ENCODE results near the gene IFT25. TPM values are rescaled to one million over a fixed set of nuclear protein-coding genes. Genes with fewer than 3 reads are reported as not detected.
A peak's percentile ranks its signal among the peaks of the same experiment; 100 is the strongest.

The IFT25 gene
- total RNA-seq, 1 donor from 2014 or later: 9.7 TPM

DNA sequence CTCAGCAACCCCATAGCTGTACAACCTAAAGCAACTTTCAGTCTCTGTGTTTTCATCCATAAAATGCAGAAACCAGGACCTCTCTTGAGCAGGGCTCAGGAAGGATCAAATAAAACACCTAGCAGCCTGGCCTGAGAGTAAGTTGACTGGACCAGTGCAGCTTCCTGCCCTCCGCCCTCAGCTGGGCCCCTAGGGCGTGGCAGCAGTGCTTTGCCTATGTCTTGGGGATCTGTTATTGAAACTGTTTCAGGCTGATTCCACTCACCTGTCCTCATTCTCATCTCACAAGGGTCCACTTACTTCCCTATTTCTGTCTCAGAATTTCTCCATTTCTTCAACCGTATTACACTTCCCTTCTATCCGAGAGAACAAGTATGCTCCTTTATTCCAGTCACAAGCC lies 18.0 kb upstream of the IFT25 start:
- FAIRE-seq: no peak
- no peak overlapping the region for H3K4me3 ChIP-seq (ENCODE audit: low read depth, low read length)
- peaks cover 17% of the 10 kb centered on the region for H3K36me3 ChIP-seq (ENCODE audit: control insufficient read depth, insufficient read depth, low read length)
- no peak for TF ChIP-seq CTCF (IDR thresholded peaks at IDR 0.05; ENCODE audit: insufficient read depth, low read length, severe bottlenecking)
- no peak for DNase-seq (ENCODE audit: low read depth)
- H3K27me3 ChIP-seq (ENCODE audit: control insufficient read depth, insufficient read depth, low read length): no peaks in the 10 kb centered on the region

- no peak for TF ChIP-seq CTCF (IDR thresholded peaks at IDR 0.05; ENCODE audit: insufficient read depth, low read length, severe bottlenecking)
- Histone ChIP-seq H3K36me3 (ENCODE audit: control insufficient read depth, insufficient read depth, low read length) (peaks cover 14% of the 10 kb centered on the region), H3K4me3 (ENCODE audit: low read depth, low read length) (no peak overlapping the region), H3K27me3 (ENCODE audit: control insufficient read depth, insufficient read depth, low read length) (no peaks in the 10 kb centered on the region)
- FAIRE-seq (no peak), DNase-seq (ENCODE audit: low read depth) (no peak)
Measured at GRCh38 chr1:53962395-53962794, 16.9 kb upstream of the IFT25 start.

- TF ChIP-seq CTCF (IDR thresholded peaks at IDR 0.05; ENCODE audit: insufficient read depth, low read length, severe bottlenecking): no peak
- DNase-seq (ENCODE audit: low read depth): peak; percentile 39
- no peak overlapping the region for H3K4me3 ChIP-seq (ENCODE audit: low read depth, low read length)
- peaks cover 12% of the 10 kb centered on the region for H3K36me3 ChIP-seq (ENCODE audit: control insufficient read depth, insufficient read depth, low read length)
- no peaks in the 10 kb centered on the region for H3K27me3 ChIP-seq (ENCODE audit: control insufficient read depth, insufficient read depth, low read length)
- FAIRE-seq: no peak
Measured at GRCh38 chr1:53959664-53960250, 14.3 kb upstream of the IFT25 start.

GRCh38 chr1:53957194-53957818 lies 11.8 kb upstream of the IFT25 start:
- no peak for TF ChIP-seq CTCF (IDR thresholded peaks at IDR 0.05; ENCODE audit: insufficient read depth, low read length, severe bottlenecking)
- no peak overlapping the region for H3K4me3 ChIP-seq (ENCODE audit: low read depth, low read length)
- no peaks in the 10 kb centered on the region for H3K27me3 ChIP-seq (ENCODE audit: control insufficient read depth, insufficient read depth, low read length)
- DNase-seq (ENCODE audit: low read depth) (peak; percentile 80), FAIRE-seq (peak; percentile 64)
- H3K36me3 ChIP-seq (ENCODE audit: control insufficient read depth, insufficient read depth, low read length): peaks cover 8% of the 10 kb centered on the region

DNA sequence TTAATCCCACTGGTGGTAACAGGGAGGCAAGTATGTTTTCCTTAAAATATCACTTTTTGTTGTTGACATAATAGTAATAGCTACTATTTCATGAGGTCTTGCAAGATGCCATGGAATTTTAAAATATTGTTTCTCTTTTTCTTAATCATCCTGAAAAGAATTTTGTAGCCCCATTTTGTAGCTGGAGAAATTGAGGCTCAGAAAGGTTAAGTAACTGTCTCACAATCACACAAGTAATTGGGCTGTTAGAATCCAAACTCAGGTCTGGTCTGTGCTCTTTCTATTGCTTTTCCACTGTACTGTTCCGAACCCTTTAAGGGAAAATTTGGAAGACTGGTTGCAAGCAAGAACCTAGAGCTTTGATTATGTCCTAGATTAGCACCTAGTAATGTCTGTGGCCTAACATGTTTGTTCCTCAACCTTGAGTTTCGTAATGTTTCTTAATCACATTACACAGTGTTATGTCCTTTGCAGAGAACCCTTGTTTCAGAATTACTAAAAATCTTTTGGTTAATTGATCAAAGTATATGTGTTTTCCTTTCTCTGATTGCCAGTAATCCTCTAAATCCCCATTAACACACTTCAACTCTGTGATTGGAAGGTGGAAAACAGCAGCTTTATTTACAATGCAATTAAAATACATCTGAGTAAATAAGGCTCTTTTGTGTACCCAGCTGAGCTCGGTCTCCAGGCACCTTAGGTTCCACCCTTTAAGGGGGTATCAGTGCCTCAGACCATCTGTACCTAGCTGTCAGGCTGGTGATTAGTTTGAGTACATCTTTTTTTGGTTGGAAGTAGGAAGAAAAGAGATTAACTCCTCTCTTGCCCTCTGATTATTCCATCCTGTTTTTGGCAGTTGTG lies 11.0 kb upstream of the IFT25 start:
- TF ChIP-seq CTCF (IDR thresholded peaks at IDR 0.05; ENCODE audit: insufficient read depth, low read length, severe bottlenecking): no peak
- H3K4me3 ChIP-seq (ENCODE audit: low read depth, low read length): no peak overlapping the region
- peak; percentile 64 for DNase-seq (ENCODE audit: low read depth)
- no peaks in the 10 kb centered on the region for H3K27me3 ChIP-seq (ENCODE audit: control insufficient read depth, insufficient read depth, low read length)
- H3K36me3 ChIP-seq (ENCODE audit: control insufficient read depth, insufficient read depth, low read length): peaks cover 8% of the 10 kb centered on the region
- no peak for FAIRE-seq

Measured in bronchial epithelial cell (primary cell).